Inflammatory macrophage (primary cell): ENCODE results near the gene NEXN.

Experiments
- DNase-seq, 2 donors: peaks; one replicate each; pipeline ENCODE4 v3.0.0-alpha.2; 2020 to 2022
- total RNA-seq, 18 experiments: gene quantifications; one replicate each; lab custom pipeline; 2026; ENCODE audit warnings: mixed read lengths in 6 of 18, inconsistent platforms in 2 of 18; lab: John Stamatoyannopoulos, UW

NEXN gene
- 0.20 to 20.8 (median 2.3) reads per million in 18 experiments for total RNA-seq

- DNase-seq = peak in 1 of 2 donors; percentile 2
Observed at GRCh38 chr1:77888081-77888780, at the start of gene NEXN. TSS of gene NEXN (plus strand) at chr1:77888624. CDS start at chr1:77916107, 27,483 bp downstream.

GRCh38 chr1:77841574-77841973 lies 46.9 kb upstream of the NEXN start:
- no peak for DNase-seq

GRCh38 chr1:77845951-77846350 lies 42.5 kb upstream of the NEXN start:
- DNase-seq = no peak

- no peak for DNase-seq
Observed at GRCh38 chr1:77846966-77847365, 41.5 kb upstream of the NEXN start.

GRCh38 chr1:77847621-77848080 lies 40.8 kb upstream of the NEXN start:
- DNase-seq = no peak

GRCh38 chr1:77850082-77850481 lies 38.3 kb upstream of the NEXN start:
- DNase-seq = no peak

- no peak for DNase-seq
Observed at GRCh38 chr1:77857552-77857951, 30.9 kb upstream of the NEXN start.

GRCh38 chr1:77858725-77859124 lies 29.7 kb upstream of the NEXN start:
- no peak for DNase-seq

GRCh38 chr1:77859248-77859647 lies 29.2 kb upstream of the NEXN start:
- no peak for DNase-seq

GRCh38 chr1:77866296-77866695 lies 22.1 kb upstream of the NEXN start:
- DNase-seq = no peak

GRCh38 chr1:77872645-77873044 lies 15.8 kb upstream of the NEXN start:
- DNase-seq = no peak

GRCh38 chr1:77873461-77873860 lies 15.0 kb upstream of the NEXN start:
- DNase-seq = no peak

- DNase-seq = no peak
Observed at GRCh38 chr1:77874804-77875445, 13.5 kb upstream of the NEXN start.

GRCh38 chr1:77876884-77877283 lies 11.5 kb upstream of the NEXN start:
- no peak for DNase-seq

- DNase-seq = no peak
Observed at GRCh38 chr1:77881061-77881460, 7.4 kb upstream of the NEXN start.

- no peak for DNase-seq
Observed at GRCh38 chr1:77882411-77882810, 6.0 kb upstream of the NEXN start.

GRCh38 chr1:77888781-77889642 lies 588 bp downstream of the NEXN start:
- peak in 1 of 2 donors; percentile 2 for DNase-seq

GRCh38 chr1:77889671-77890070 lies 1.2 kb downstream of the NEXN start:
- DNase-seq = no peak

GRCh38 chr1:77891200-77891599 lies 2.8 kb downstream of the NEXN start:
- DNase-seq = no peak

GRCh38 chr1:77899647-77900320 lies 11.4 kb downstream of the NEXN start:
- no peak for DNase-seq

- no peak for DNase-seq
Observed at GRCh38 chr1:77900687-77901293, 12.4 kb downstream of the NEXN start.

GRCh38 chr1:77905603-77906002 lies 17.2 kb downstream of the NEXN start:
- DNase-seq = no peak
